SK-N-MC (cell line): Measurements from ENCODE around the gene CLEC2L.

Source experiments
- EZH2 ChIP-seq: fragments of 200-600 bp; sonication (generic); IDR thresholded peaks from one replicate; pipeline ENCODE4 v1.6.1; 2017; ENCODE audit warnings: antibody characterized with exemption
- POLR2AphosphoS5 ChIP-seq: IDR thresholded peaks from 2 replicates; pipeline ENCODE4 v1.6.1; 2012; ENCODE audit warnings: mild to moderate bottlenecking, low read depth, low read length, borderline replicate concordance

DNA sequence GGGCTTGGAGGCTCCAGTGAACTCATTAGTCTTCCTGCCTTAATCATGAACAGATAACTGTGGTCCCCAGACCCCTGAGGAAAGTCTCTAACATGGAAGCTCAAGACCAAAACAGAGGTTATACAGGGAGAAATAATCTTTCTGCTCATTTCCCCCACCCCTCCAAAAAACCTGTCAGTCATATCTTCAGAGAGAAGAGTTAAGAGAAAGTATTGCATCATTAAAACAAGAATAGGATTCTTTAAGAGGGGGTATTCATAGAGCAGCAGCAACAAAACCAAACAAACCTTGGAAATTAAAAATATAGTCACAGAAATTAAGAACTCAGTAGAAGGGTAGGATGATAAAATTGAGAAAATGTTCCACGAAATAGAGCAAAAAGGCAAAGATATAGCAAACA lies 7.6 kb downstream of the CLEC2L start:
- no peak for TF ChIP-seq EZH2
- TF ChIP-seq POLR2AphosphoS5 = no peak
